Activated CD4-positive, alpha-beta memory T cell treated with anti-CD3 and anti-CD28 coated beads, Interleukin-2, amount 10 ng/mL, durations not matched to agents 7 days and 5 days (primary cell): ENCODE measurements around the gene TECPR2. TPM values are rescaled to one million over a fixed set of nuclear protein-coding genes. Genes with fewer than 3 reads are reported as not detected.
"Not testable (repeated sequence)": the region's sequence is repeated elsewhere in the genome, so short reads cannot be mapped to it uniquely, and the experiment has no call there.

ENCODE experiments used
- CTCF ChIA-PET: fragments of 350-600 bp; sonication (Branson Sonifier 250); formaldehyde crosslinking; loops from one replicate; lab custom pipeline; 2021; ENCODE audit warnings: antibody characterized with exemption, inconsistent platforms; lab: Charles Lee
- POLR2A ChIA-PET: fragments of 350-600 bp; sonication (Branson Sonifier 250); formaldehyde crosslinking; loops from one replicate; lab custom pipeline; 2021; ENCODE audit warnings: antibody characterized with exemption; lab: Charles Lee
- DNase-seq: peaks from one replicate; pipeline ENCODE4 v3.0.0-alpha.2; 2020
- H3K27ac Mint-ChIP-seq: one replicate; pipeline ENCODE4 v1.8.0; 2021; ENCODE audit warnings: mild to moderate bottlenecking, mixed read lengths
- H3K27me3 Mint-ChIP-seq: one replicate; pipeline ENCODE4 v1.8.0; 2021; ENCODE audit warnings: mixed read lengths
- H3K36me3 Mint-ChIP-seq: one replicate; pipeline ENCODE4 v1.8.0; 2021; ENCODE audit warnings: low read depth, mixed read lengths
- H3K4me1 Mint-ChIP-seq: one replicate; pipeline ENCODE4 v1.8.0; 2021; ENCODE audit warnings: mixed read lengths
- H3K4me3 Mint-ChIP-seq: one replicate; pipeline ENCODE4 v1.8.0; 2021; ENCODE audit warnings: mild to moderate bottlenecking, mixed read lengths
- H3K9me3 Mint-ChIP-seq: one replicate; pipeline ENCODE4 v1.8.0; 2021; ENCODE audit warnings: mixed read lengths
- total RNA-seq, 2 experiments: library from RNA; stranded (reverse); gene quantifications; one replicate each; pipeline ENCODE4 v1.2.3, GENCODE V29; 2021

The TECPR2 gene
- total RNA-seq, 2 experiments from 2014 or later, result 12.3 to 12.5 TPM

DNA sequence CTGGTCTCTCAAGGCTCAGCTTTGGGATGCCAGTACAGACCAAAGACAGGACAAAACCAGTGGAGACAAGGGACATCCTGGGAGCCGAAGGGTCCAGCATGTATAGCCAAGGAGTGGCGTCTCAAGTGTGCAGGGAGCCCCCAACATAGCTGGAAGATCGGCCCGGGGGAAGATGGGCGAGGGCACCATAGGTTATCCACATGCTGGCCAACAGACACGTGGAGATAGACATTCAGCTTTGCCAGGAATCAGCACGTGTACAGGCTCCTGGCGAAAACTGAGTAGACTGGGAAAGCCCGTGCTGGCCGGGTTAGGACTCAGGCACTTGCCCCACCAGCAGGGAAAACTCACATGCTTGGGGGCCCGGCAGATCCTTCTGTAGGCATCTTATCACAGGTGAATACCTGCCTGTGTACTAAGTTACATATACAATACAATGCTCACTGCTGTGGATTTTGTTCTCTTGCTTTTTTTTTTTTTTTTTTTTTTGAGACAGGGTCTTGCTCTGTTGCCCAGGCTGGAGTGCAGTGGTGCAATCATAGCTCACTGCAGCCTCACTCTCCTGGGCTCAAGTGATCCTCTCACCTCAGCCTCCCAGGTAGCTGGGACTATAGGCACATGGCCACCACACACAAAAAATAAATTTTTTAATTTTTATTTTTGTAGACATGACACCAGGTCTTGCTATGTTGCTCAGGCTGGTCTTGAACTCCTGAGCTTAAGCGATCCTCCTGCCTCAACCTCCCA is 152.4 kb downstream of the TECPR2 start:
- Mint-ChIP-seq H3K27me3 (peaks cover 12% of the 10 kb centered on the region), H3K9me3 (no peaks in the 10 kb centered on the region), H3K27ac (no peak overlapping the region), H3K4me3 (peak overlapping the region; percentile 10), H3K4me1 (peaks cover 11% of the 10 kb centered on the region), H3K36me3 (no peaks in the 10 kb centered on the region)
- ChIA-PET CTCF (interaction anchor here (0.6 to 2.6 kb wide), 6 partner anchors 10 to 185 kb away, joined by 3 to 45 read pairs (median 10); no protein-coding TSS in a partner anchor), POLR2A (interaction anchor here (0.9 kb wide), 1 partner anchor 10 kb away, joined by 3 read pairs; no protein-coding TSS in a partner anchor)
- DNase-seq, result no peak

DNA sequence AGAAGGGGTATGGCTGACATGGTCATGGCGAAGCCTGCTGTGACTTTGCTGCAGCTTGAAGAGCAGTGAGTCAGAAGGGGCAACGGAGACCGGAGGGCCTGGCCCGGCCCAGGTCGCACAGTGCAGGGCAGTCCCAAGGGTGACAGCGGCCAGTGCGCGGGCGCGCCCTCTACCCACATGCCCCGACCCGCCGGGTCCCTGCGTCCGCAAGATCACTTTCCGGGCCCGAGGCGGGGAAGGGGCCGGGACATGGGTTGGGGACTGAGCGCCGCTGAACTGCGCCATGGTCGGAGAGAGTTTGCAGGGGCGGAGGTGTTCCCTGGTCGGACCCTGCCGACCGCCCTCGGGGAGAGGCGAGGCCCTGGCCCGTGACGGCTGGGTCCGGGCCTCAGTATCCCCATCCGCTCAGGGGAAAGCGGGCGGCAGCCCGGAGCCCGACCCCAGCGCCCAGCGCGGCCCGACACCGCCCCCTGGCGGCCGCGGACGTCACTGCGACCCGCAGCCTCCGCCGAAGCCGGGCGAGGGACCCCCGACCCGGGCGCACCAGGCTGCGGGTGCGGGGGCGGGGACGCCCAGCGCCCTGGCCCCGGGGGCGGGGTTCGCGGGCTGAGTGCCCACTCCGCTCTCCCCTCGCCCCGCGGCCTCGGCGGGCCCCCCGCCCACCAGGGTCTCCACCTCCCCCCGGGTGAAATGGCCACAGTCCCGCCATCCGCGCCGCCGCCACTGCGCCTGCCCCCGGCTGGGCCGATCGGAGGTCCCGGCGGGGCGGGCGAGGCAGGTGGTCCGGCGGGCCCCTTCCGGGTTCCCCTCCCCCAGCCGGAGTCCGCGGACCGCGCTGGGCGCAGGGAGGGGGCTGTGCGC is 154.0 kb downstream of the TECPR2 start:
- no peaks in the 10 kb centered on the region for H3K36me3 Mint-ChIP-seq
- H3K4me3 Mint-ChIP-seq, result peak overlapping the region; percentile 76
- no peak overlapping the region for H3K27ac Mint-ChIP-seq
- ChIA-PET POLR2A (interaction anchor here (1.0 kb wide), 1 partner anchor 9 kb away, joined by 4 read pairs; no protein-coding TSS in a partner anchor), CTCF (interaction anchor here (0.7 to 2.6 kb wide), 9 partner anchors 8 to 199 kb away, joined by 3 to 45 read pairs (median 7); no protein-coding TSS in a partner anchor)
- peaks cover 3% of the 10 kb centered on the region for H3K4me1 Mint-ChIP-seq
- H3K27me3 Mint-ChIP-seq, result peaks cover 12% of the 10 kb centered on the region
- no peaks in the 10 kb centered on the region for H3K9me3 Mint-ChIP-seq
- peak; percentile 68 for DNase-seq

DNA sequence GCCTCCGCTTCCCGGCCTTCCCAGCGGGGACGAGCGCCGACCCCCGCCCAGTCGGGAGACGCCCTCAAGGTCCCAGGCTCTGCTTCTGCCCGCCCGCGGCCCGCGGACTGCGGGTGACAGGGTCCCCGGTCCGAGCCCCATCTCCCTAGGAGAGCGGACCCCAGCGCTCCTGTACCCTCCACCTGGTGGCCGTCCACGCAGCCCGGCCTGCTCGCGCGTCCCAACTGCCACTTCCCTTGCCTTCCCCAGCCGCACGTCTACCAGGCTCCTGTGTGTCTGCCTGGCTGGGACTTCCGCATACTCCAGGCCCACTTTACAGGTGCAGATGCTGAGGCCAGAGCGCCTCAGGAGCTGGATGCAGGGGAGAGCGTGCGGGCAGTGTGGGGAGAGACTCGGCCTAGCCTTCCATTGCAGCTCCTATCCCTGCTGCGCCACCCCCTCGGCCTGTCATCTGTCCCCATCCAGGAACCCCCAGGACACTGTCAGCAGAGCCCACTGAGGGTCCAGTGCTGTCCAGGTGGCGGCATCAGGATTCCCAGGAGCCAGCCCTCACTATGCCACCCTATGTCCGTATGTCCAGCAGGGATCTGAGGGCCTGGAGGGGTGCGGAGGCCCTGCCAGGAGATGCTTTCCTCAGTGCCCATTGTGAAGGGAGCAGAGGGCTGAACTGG is 154.8 kb downstream of the TECPR2 start:
- Mint-ChIP-seq H3K4me3 (peak overlapping the region; percentile 72), H3K27ac (no peak overlapping the region), H3K9me3 (no peaks in the 10 kb centered on the region), H3K4me1 (peaks cover 3% of the 10 kb centered on the region), H3K36me3 (no peaks in the 10 kb centered on the region), H3K27me3 (peaks cover 12% of the 10 kb centered on the region)
- CTCF ChIA-PET, result interaction anchor here (1.1 to 1.9 kb wide), 4 partner anchors 8 to 113 kb away, joined by 3 to 13 read pairs (median 4); partner anchors contain the start of gene ANKRD9
- POLR2A ChIA-PET, result interaction anchor here (0.6 to 1.1 kb wide), 3 partner anchors 9 to 200 kb away, joined by 3 to 4 read pairs (median 3); no protein-coding TSS in a partner anchor
- no peak for DNase-seq

DNA sequence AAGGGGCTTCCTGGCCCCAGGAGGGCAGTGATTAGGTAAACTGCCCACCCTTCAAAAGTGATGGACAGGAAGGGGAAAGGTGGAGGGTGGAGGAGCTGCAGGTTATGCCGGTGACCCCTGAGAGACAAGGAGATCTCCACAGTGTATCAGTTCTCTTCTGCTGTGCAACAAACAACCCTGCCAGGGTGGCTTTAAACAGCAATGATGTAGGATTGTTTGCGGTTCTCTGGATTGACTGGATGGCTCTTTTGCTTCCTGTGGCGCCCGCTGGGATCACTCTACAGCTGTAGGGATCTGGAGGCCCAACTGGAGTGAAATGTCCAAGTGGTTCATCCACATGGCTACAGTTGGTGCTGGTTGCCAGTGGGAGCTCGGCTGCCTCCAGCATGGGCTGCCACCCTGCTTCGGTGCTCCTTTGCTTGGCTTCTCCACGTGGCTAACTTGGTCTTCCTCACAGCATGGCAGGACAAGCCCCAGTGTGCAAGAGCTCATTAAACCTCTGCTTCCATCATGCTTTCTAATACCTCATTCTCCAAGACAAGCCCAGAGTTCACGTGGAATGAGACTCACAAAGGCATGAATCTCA is 155.4 kb downstream of the TECPR2 start:
- Mint-ChIP-seq H3K4me1 (peaks cover 6% of the 10 kb centered on the region), H3K36me3 (no peaks in the 10 kb centered on the region), H3K4me3 (peak overlapping the region; percentile 72), H3K27me3 (peaks cover 12% of the 10 kb centered on the region), H3K27ac (no peak overlapping the region), H3K9me3 (no peaks in the 10 kb centered on the region)
- ChIA-PET POLR2A (interaction anchor here (0.6 to 1.1 kb wide), 3 partner anchors 10 to 200 kb away, joined by 3 to 4 read pairs (median 3); no protein-coding TSS in a partner anchor), CTCF (interaction anchor here (0.7 to 1.9 kb wide), 5 partner anchors 8 to 112 kb away, joined by 3 to 13 read pairs (median 4); partner anchors contain the start of gene ANKRD9)
- DNase-seq, result no peak

DNA sequence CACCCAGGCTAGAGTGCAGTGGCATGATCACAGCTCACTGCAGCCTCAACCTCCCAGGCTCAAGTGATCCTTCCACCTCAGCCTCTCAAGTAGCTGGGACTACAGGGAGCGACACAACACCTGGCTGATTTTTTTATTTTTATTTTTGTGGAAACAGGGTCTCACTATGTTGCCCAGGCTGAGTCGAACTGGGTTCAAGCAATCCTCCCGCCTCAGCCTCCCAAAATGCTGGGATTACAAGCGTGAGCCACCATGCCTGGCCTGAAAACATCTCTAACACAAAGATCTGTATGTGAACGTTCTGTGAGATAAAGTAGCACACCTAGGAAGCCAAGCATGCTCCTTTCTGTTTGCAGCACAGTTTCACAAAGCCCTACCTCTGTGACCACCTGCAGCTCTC is 157.0 kb downstream of the TECPR2 start:
- DNase-seq, H3K27ac Mint-ChIP-seq, H3K4me3 Mint-ChIP-seq, H3K36me3 Mint-ChIP-seq, POLR2A ChIA-PET, H3K9me3 Mint-ChIP-seq: not testable (repeated sequence)
- Mint-ChIP-seq H3K27me3 (peaks cover 12% of the 10 kb centered on the region), H3K4me1 (peaks cover 19% of the 10 kb centered on the region)
- CTCF ChIA-PET, result interaction anchor here (1.5 kb wide), 1 partner anchor 81 kb away, joined by 5 read pairs; no protein-coding TSS in a partner anchor

DNA sequence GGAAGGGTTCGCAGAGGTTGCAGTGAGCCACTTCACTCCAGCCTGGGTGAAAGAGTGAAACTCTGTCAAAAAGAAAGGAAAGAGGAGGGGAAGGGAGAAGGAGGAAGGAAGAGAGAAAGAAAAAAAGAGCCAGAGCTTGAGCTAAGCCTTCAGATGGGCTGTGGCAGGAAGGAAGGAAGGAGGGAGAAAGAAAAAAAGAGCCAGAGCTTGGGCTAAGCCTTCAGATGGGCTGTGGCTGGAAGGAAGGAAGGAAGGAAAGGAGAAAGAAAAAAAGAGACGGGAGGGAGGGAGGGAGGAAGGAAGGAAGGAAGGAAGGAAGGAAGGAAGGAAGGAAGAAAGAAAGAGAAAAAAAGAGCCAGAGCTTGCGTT is 160.4 kb downstream of the TECPR2 start:
- DNase-seq, result no peak

DNA sequence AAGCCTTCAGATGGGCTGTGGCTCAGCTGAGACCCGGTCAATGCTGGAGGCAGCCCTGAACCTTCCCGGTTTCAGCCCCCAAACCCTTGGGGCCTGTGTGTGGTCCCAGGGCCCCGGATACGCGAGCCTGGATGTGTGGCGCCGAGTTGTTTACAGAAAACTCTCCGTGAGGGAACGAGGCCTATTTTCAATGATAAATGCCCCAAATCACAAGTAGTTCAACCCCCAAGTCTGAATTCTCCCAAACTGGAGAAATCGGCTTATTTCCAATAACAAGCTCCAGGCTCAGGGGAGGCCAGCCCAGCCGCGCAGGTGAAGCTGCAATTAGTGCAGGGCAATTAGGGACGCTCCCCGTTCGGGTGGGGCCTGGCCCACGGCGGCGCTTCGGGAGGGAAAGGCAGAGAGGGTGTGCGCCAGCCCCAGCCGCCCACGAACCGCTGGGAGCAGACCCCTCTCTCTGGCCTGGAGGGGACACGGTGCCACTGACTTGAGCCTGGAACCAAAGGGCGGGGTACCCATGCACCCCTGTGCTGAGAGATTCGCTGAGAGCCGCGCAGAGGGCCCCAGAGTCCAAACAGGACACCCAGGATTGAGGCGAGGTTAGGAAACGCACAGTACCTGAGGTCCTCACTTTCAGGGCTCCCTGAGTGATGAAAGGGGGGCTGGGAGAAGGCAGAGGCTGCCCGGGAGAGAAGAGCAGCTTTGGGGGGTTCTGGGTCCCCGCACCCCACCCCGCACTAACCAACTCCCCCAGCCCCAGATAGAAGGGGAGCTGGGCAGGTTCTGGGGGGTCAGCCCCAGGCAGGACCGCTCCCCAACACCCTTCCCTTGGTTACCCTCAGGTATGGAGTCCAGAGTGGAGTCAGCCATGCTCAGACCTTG is 161.1 kb downstream of the TECPR2 start:
- Mint-ChIP-seq H3K27me3 (no peaks in the 10 kb centered on the region), H3K4me1 (peaks cover 42% of the 10 kb centered on the region), H3K9me3 (no peaks in the 10 kb centered on the region), H3K36me3 (no peaks in the 10 kb centered on the region), H3K4me3 (peak overlapping the region; percentile 31), H3K27ac (no peak overlapping the region)
- ChIA-PET CTCF (interaction anchor here (0.6 to 3.1 kb wide), 19 partner anchors 8 to 224 kb away, joined by 3 to 29 read pairs (median 6); partner anchors contain the start of genes ANKRD9 and MOK), POLR2A (interaction anchor here (0.6 to 3.3 kb wide), 9 partner anchors 9 to 171 kb away, joined by 3 to 23 read pairs (median 5); partner anchors contain the start of genes CINP and TECPR2)
- DNase-seq, result no peak

More for the DNA sequence above, 160.4 kb downstream of the TECPR2 start:
- Mint-ChIP-seq H3K27ac (no peak overlapping the region), H3K4me3 (peak overlapping the region; percentile 19), H3K4me1 (peaks cover 39% of the 10 kb centered on the region), H3K27me3 (peaks cover 5% of the 10 kb centered on the region), H3K36me3 (no peaks in the 10 kb centered on the region), H3K9me3 (no peaks in the 10 kb centered on the region)
- POLR2A ChIA-PET, result interaction anchor here (1.7 to 3.3 kb wide), 4 partner anchors 13 to 161 kb away, joined by 4 to 23 read pairs (median 12); partner anchors contain the start of genes CINP and TECPR2
- CTCF ChIA-PET, result interaction anchor here (0.6 to 3.1 kb wide), 6 partner anchors 13 to 249 kb away, joined by 3 to 29 read pairs (median 8); partner anchors contain the start of gene ANKRD9

DNA sequence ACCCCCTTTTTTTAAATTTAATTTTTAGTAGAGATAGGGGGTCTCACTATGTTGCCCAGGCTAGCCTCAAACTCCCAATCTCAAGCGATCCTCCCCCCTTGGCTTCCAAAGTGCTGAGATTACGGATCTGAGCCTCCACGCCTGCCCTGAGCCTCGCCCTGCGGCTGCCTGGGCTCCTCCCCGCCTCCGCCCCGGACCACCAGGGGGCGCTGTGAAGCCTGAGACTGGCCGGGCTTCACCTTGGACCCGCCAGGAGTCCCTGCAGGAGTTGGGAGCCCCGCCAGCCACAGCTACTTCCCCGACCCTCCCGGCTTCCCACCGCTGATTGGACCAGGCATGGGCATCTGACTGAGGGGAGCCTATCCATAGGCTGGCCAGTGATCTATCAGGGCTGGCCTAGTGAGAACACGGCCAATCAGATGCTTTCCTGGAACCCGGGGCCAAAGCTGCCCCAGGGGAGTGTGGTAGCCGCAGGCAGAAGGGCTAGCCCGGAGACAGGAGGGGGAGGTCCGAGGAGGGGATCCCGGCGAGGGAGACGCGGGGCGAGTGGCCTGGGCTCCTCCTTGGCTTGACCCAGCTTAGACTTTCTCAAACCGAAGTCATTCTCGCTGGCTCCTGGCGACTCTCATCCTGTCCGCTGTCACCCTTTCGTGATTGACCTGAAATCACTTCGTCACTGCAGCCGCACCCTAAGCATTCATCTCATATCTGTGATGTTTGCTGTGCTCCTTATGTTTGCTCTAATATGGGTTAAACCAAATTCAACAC is 161.9 kb downstream of the TECPR2 start:
- Mint-ChIP-seq H3K36me3 (no peaks in the 10 kb centered on the region), H3K27me3 (no peaks in the 10 kb centered on the region), H3K27ac (peak overlapping the region; percentile 81), H3K9me3 (no peaks in the 10 kb centered on the region), H3K4me3 (peak overlapping the region; percentile 82), H3K4me1 (peaks cover 42% of the 10 kb centered on the region)
- ChIA-PET POLR2A (interaction anchor here (0.6 to 3.3 kb wide), 13 partner anchors 9 to 814 kb away, joined by 3 to 23 read pairs (median 4); partner anchors contain the start of genes ANKRD9, CINP and TECPR2), CTCF (interaction anchor here (0.6 to 3.1 kb wide), 32 partner anchors 9 to 802 kb away, joined by 3 to 29 read pairs (median 4); partner anchors contain the start of genes ANKRD9 and MOK)
- DNase-seq, result peak; percentile 97

DNA sequence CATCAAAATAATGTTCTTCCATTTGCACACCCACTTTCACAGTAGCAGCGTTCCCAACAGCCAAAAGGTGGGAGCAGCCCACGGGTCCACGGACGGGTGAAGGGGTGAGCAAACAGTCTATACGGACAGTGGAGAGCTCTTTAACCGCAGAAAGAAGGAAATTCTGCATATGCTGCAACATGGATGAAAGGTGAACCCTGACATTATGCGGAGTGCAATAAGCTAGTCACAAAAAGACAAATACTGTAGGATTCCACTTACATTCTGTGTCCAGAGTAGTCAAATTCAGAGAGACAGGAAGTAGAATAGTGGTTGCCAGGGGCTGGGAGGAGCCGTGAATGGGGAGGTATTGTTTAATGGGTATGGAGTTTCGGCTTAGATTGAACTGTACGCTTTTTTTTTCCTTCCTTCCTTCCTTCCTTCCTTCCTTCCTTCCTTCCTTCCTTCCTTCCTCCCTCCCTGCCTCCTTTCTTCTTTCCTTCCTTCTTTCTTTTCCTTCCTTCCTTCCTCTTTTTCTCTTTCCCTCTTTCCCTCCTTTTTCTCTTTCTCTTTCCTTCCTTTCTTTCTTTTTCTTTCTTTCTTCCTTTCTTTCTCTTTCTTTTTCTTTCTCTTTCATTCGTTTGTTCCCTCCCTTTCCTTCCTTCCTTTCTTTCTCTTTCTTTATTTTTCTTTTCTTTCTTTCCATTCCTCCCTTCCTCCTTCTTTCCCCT is 162.6 kb downstream of the TECPR2 start:
- no peaks in the 10 kb centered on the region for H3K36me3 Mint-ChIP-seq
- POLR2A ChIA-PET, result interaction anchor here (1.0 to 3.3 kb wide), 9 partner anchors 10 to 815 kb away, joined by 3 to 23 read pairs (median 4); partner anchors contain the start of gene ANKRD9
- H3K9me3 Mint-ChIP-seq, result no peaks in the 10 kb centered on the region
- H3K27ac Mint-ChIP-seq, result peak overlapping the region; percentile 81
- H3K4me1 Mint-ChIP-seq, result peaks cover 46% of the 10 kb centered on the region
- peak; percentile 61 for DNase-seq
- no peaks in the 10 kb centered on the region for H3K27me3 Mint-ChIP-seq
- CTCF ChIA-PET, result interaction anchor here (0.6 to 3.1 kb wide), 32 partner anchors 10 to 803 kb away, joined by 3 to 29 read pairs (median 4); partner anchors contain the start of gene ANKRD9
- H3K4me3 Mint-ChIP-seq, result peak overlapping the region; percentile 82
